GM12874 (cell line): Measurements from ENCODE around the gene MORN4.

Experiments
- CTCF ChIP-seq: IDR thresholded peaks from 2 replicates; pipeline ENCODE4 v1.5.1; 2011; ENCODE audit warnings: low read depth, mild to moderate bottlenecking, control low read depth, low read length, moderate library complexity; ENCODE audit not compliant: insufficient read depth

MORN4 gene

GRCh38 chr10:97632949-97633884 is at the start of gene MORN4:
TSS of gene MORN4 (minus strand) at chr10:97633500. CDS start at chr10:97619653, 13,847 bp downstream.
- no peak for TF ChIP-seq CTCF

GRCh38 chr10:97682042-97682441 is 48.7 kb upstream of the MORN4 start:
- TF ChIP-seq CTCF, result no peak

- no peak for TF ChIP-seq CTCF
Observed at GRCh38 chr10:97679594-97679993, 46.3 kb upstream of the MORN4 start.

- TF ChIP-seq CTCF, result peak; percentile 76
Observed at GRCh38 chr10:97676770-97677581, 43.7 kb upstream of the MORN4 start.

GRCh38 chr10:97675222-97675621 is 41.9 kb upstream of the MORN4 start:
- TF ChIP-seq CTCF, result no peak

- no peak for TF ChIP-seq CTCF
Observed at GRCh38 chr10:97673736-97674525, 40.6 kb upstream of the MORN4 start.
